Measurements from ENCODE around the gene CDK11B. TPM values are rescaled to one million over a fixed set of nuclear protein-coding genes. Genes with fewer than 3 reads are reported as not detected.

The CDK11B gene
- total and polyA plus RNA-seq, 2 of the 8 experiments (the other 6 are each of a cell fraction or from before 2014, with no cell fraction given), result 11.1 to 31.9 TPM

DNA sequence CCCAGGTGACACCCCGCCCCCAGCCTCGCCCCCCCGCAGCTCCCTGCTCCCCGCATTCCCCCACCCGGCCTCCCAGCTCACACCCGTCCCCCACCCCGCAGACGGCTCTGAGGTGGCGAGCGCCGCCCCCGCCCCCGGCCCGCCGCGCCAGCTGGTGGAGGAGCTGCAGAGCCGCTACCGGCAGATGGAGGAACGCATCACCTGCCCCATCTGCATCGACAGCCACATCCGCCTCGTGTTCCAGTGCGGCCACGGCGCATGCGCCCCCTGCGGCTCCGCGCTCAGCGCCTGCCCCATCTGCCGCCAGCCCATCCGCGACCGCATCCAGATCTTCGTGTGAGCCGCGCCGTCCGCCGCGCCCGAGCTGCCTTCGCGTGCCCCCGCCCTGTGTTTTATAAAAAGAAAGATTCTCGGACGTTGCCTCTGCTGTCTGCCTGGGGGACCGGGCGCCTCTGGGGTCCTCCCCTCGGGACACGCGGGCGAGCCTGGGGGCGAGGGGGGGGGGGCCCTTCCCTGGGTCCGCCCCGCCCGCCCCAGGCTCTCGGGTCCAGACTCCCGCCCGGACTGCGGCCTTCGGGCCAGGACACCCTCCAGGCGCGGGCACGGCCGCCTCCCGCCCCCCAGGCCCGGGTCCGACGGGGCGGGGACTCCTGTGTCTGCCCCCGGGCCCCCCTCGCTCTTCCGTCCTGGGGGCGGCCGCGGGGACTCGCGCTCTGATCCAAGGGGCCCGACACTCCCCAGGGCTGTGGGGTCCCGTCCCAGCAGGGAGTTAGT lies 28.4 kb downstream of the CDK11B start:
- no peak overlapping the region for H2BK20ac ChIP-seq (ENCODE audit: low read length)
- no peak overlapping the region for H2AFZ ChIP-seq (ENCODE audit: low read length)
- ChIA-PET CTCF (ENCODE audit: partially characterized antibody) (interaction anchor here (0.7 to 3.8 kb wide), 3 partner anchors 10 to 52 kb away, joined by 3 to 21 read pairs (median 6); no protein-coding TSS in a partner anchor), POLR2A (ENCODE audit: partially characterized antibody) (interaction anchor here (0.7 to 4.4 kb wide), 7 partner anchors 11 to 119 kb away, joined by 3 to 34 read pairs (median 3); partner anchors contain the start of genes ATAD3A and MIB2)
- peaks cover 8 to 23% (median 14%) of the 10 kb centered on the region in 4 experiments; a peak in 6 of 7 replicates for H3K27me3 ChIP-seq (replicated peaks in 1 of 4; ENCODE audit: control insufficient read depth in 3 of 4, extremely low read depth in 1 of 4, insufficient read depth in 3 of 4, low read length in 3 of 4)
- H3K18ac ChIP-seq (ENCODE audit: extremely low read depth, low read length), result peak overlapping the region; percentile 60
- H3K79me2 ChIP-seq (ENCODE audit: control insufficient read depth in 1 of 2, insufficient read depth in 2 of 2, low read length in 2 of 2), result no peaks in the 10 kb centered on the region
- H4K8ac ChIP-seq (ENCODE audit: extremely low read depth, insufficient read depth, low read length), result peak overlapping the region; percentile 85
- no peak for FAIRE-seq
- peaks cover 9% of the 10 kb centered on the region; the same call in 1 of the 2 replicates for H3K23me2 ChIP-seq (ENCODE audit: low read depth, low read length)
- peak overlapping the region in 2 of 4 experiments; percentile 14 to 70; a peak in 3 of 8 replicates for H3K4me3 ChIP-seq (ENCODE audit: extremely low read depth in 1 of 4, insufficient read depth in 2 of 4, low read depth in 3 of 4, low read length in 4 of 4)
- no peak overlapping the region for H3K9ac ChIP-seq (replicated peaks in 1 of 4; ENCODE audit: extremely low read depth in 1 of 4, low read depth in 3 of 4, low read length in 3 of 4)
- no peak overlapping the region for H2BK5ac ChIP-seq (ENCODE audit: low read depth, low read length)
- H3K79me1 ChIP-seq (ENCODE audit: low read depth, low read length), result no peaks in the 10 kb centered on the region
- no peak overlapping the region for H3K4ac ChIP-seq (replicated peaks; ENCODE audit: insufficient read length, low read depth, low read length)
- H2AK5ac ChIP-seq (ENCODE audit: low read depth, low read length), result no peak overlapping the region
- no peak overlapping the region for H3K14ac ChIP-seq (ENCODE audit: insufficient read length)
- no peaks in the 10 kb centered on the region for H3K9me3 ChIP-seq (ENCODE audit: insufficient read depth in 2 of 2, low read depth in 1 of 2, low read length in 1 of 2)
- H3K23ac ChIP-seq (ENCODE audit: insufficient read length), result no peak overlapping the region
- WGBS, 2 experiments (ENCODE audit: extremely low coverage in 1 of 2, insufficient coverage in 1 of 2, insufficient read length in 1 of 2, insufficient replicate concordance in 2 of 2, low coverage in 1 of 2, low lambda C conversion rate in 2 of 2, missing lambda C conversion rate in 1 of 2), result 9% methylated on average over 37 of the region's 81 CpGs; no CpG with 5 or more reads in 1 of the 2 experiments
- H3K27ac ChIP-seq (ENCODE audit: low read depth, low read length), result no peak overlapping the region
- H3K36me3 ChIP-seq (ENCODE audit: control insufficient read depth in 2 of 4, insufficient read depth in 4 of 4, low read length in 3 of 4), result no peaks in the 10 kb centered on the region
- no peak overlapping the region for H4K5ac ChIP-seq (ENCODE audit: insufficient read length, low read depth, low read length)
- H2BK15ac ChIP-seq (ENCODE audit: low read length), result no peak overlapping the region
- peak; percentile 67 to 89 for DNase-seq (ENCODE audit: low read depth in 1 of 2, low spot score in 2 of 2)
- H2BK12ac ChIP-seq (ENCODE audit: low read depth, low read length), result no peak overlapping the region
- H3K4me1 ChIP-seq (replicated peaks in 1 of 4; ENCODE audit: control insufficient read depth in 3 of 4, insufficient read depth in 4 of 4, low read length in 3 of 4), result peaks cover 0 to 6% (median 2%) of the 10 kb centered on the region in 4 experiments; a peak in 4 of 7 replicates
- no peak overlapping the region for H2BK120ac ChIP-seq (replicated peaks; ENCODE audit: low read depth, low read length)
- H4K20me1 ChIP-seq (replicated peaks in 1 of 2; ENCODE audit: control insufficient read depth in 1 of 2, insufficient read depth in 2 of 2, low read length in 2 of 2), result peaks cover 0 to 7% of the 10 kb centered on the region in 2 experiments
- H3K56ac ChIP-seq (replicated peaks; ENCODE audit: insufficient read length, low read depth, low read length), result peak overlapping the region; percentile 30
- H4K91ac ChIP-seq (replicated peaks; ENCODE audit: insufficient read length, low read length), result no peak overlapping the region
- peak overlapping the region; percentile 38 to 63; a peak in 3 of 4 replicates for H3K4me2 ChIP-seq (ENCODE audit: insufficient read depth in 1 of 2, low read depth in 2 of 2, low read length in 2 of 2)
- TF ChIP-seq RNF2 (IDR thresholded peaks at IDR 0.05; ENCODE audit: borderline replicate concordance, low read depth, low read length, missing control alignments, poor library complexity, severe bottlenecking), result no peak
- TF ChIP-seq TAF1 (IDR thresholded peaks at IDR 0.05; ENCODE audit: low read depth, low read length), result peak; percentile 27; the same call in 1 of the 2 replicates
- TF ChIP-seq SIRT6 (IDR thresholded peaks at IDR 0.05; ENCODE audit: low read length), result no peak
- TF ChIP-seq TCF12 (IDR thresholded peaks at IDR 0.05; ENCODE audit: low read depth, low read length), result peak; percentile 80; the same call in 1 of the 2 replicates
- 0 out of 2 replicates have a peak, but pooled peaks have one; percentile 8 for TF ChIP-seq BACH1 (IDR thresholded peaks at IDR 0.05; ENCODE audit: low read length)
- TF ChIP-seq HDAC6 (IDR thresholded peaks at IDR 0.05; ENCODE audit: low read depth, low read length), result no peak
- no peak for TF ChIP-seq CBX5 (IDR thresholded peaks at IDR 0.05; ENCODE audit: low read depth, low read length)
- TF ChIP-seq NRF1 (IDR thresholded peaks at IDR 0.05; ENCODE audit: low read depth, low read length), result peak; percentile 73
- TF ChIP-seq RXRA (IDR thresholded peaks at IDR 0.05; ENCODE audit: insufficient read depth, low read depth, low read length), result no peak
- no peak for TF ChIP-seq CHD1 (IDR thresholded peaks at IDR 0.05; ENCODE audit: low read depth, low read length)
- TF ChIP-seq ASH2L (IDR thresholded peaks at IDR 0.05; ENCODE audit: low read length), result no peak
- TF ChIP-seq CHD2 (IDR thresholded peaks at IDR 0.05; ENCODE audit: low read length), result no peak
